Measurements from ENCODE around the gene FAM151A. TPM values are rescaled to one million over a fixed set of nuclear protein-coding genes. Genes with fewer than 3 reads are reported as not detected.

FAM151A gene
- total RNA-seq, 1 donor from 2014 or later, result not detected

- Mint-ChIP-seq H3K4me1 (no peaks in the 10 kb centered on the region), H3K27me3 (ENCODE audit: low read depth) (no peaks in the 10 kb centered on the region), H3K27ac (no peak overlapping the region), H3K9me3 (no peaks in the 10 kb centered on the region), H3K4me3 (no peak overlapping the region), H3K36me3 (no peaks in the 10 kb centered on the region)
- DNase-seq (ENCODE audit: low spot score in 2 of 2, unreplicated experiment in 2 of 2), result no peak
- no peak for TF ChIP-seq CTCF (IDR thresholded peaks at IDR 0.05; ENCODE audit: unreplicated experiment)
Observed at GRCh38 chr1:54608566-54609230, 14.6 kb downstream of the FAM151A start.

- no peak overlapping the region for H3K27ac Mint-ChIP-seq
- DNase-seq (ENCODE audit: low spot score in 2 of 2, unreplicated experiment in 2 of 2), result no peak
- H3K36me3 Mint-ChIP-seq, result no peaks in the 10 kb centered on the region
- H3K4me1 Mint-ChIP-seq, result no peaks in the 10 kb centered on the region
- no peak overlapping the region for H3K4me3 Mint-ChIP-seq
- no peaks in the 10 kb centered on the region for H3K27me3 Mint-ChIP-seq (ENCODE audit: low read depth)
- no peak for TF ChIP-seq CTCF (IDR thresholded peaks at IDR 0.05; ENCODE audit: unreplicated experiment)
- no peaks in the 10 kb centered on the region for H3K9me3 Mint-ChIP-seq
Observed at GRCh38 chr1:54607821-54608565, 15.3 kb downstream of the FAM151A start.

- H3K4me3 Mint-ChIP-seq, result no peak overlapping the region
- no peaks in the 10 kb centered on the region for H3K9me3 Mint-ChIP-seq
- DNase-seq (ENCODE audit: low spot score in 2 of 2, unreplicated experiment in 2 of 2), result no peak
- H3K4me1 Mint-ChIP-seq, result no peaks in the 10 kb centered on the region
- H3K27me3 Mint-ChIP-seq (ENCODE audit: low read depth), result no peaks in the 10 kb centered on the region
- no peak overlapping the region for H3K27ac Mint-ChIP-seq
- H3K36me3 Mint-ChIP-seq, result no peaks in the 10 kb centered on the region
- TF ChIP-seq CTCF (IDR thresholded peaks at IDR 0.05; ENCODE audit: unreplicated experiment), result no peak
Observed at GRCh38 chr1:54606990-54607325, 16.4 kb downstream of the FAM151A start.

- Mint-ChIP-seq H3K4me3 (no peak overlapping the region), H3K4me1 (no peaks in the 10 kb centered on the region), H3K27me3 (ENCODE audit: low read depth) (no peaks in the 10 kb centered on the region), H3K9me3 (no peaks in the 10 kb centered on the region), H3K27ac (no peak overlapping the region), H3K36me3 (no peaks in the 10 kb centered on the region)
- DNase-seq (ENCODE audit: low spot score in 2 of 2, unreplicated experiment in 2 of 2), result no peak
- TF ChIP-seq CTCF (IDR thresholded peaks at IDR 0.05; ENCODE audit: unreplicated experiment), result no peak
Observed at GRCh38 chr1:54606096-54606989, 17.0 kb downstream of the FAM151A start.

GRCh38 chr1:54604572-54605370, 18.6 kb downstream of the FAM151A start:
- H3K9me3 Mint-ChIP-seq, result no peaks in the 10 kb centered on the region
- no peaks in the 10 kb centered on the region for H3K27me3 Mint-ChIP-seq (ENCODE audit: low read depth)
- no peaks in the 10 kb centered on the region for H3K36me3 Mint-ChIP-seq
- DNase-seq (ENCODE audit: low spot score in 2 of 2, unreplicated experiment in 2 of 2), result no peak
- no peak overlapping the region for H3K4me3 Mint-ChIP-seq
- H3K4me1 Mint-ChIP-seq, result no peaks in the 10 kb centered on the region
- H3K27ac Mint-ChIP-seq, result no peak overlapping the region
- TF ChIP-seq CTCF (IDR thresholded peaks at IDR 0.05; ENCODE audit: unreplicated experiment), result no peak
